GM19372 (cell line): ENCODE results near the gene SEMA4C.
A peak's percentile ranks its signal among the peaks of the same experiment; 100 is the strongest.

Experiments
- ATAC-seq: cut with Tn5 transposase; IDR thresholded peaks from one replicate; pipeline ENCODE4 v1.9.1; 2021; ENCODE audit warnings: mild to moderate bottlenecking, low read depth, moderate library complexity; ENCODE audit not compliant: unreplicated experiment

Gene SEMA4C

GRCh38 chr2:96869822-96870625 lies at the start of gene SEMA4C:
Gene SEMA4C (minus strand): TSS chr2:96870080. CDS start chr2:96867886, 2,194 bp downstream.
- no peak for ATAC-seq

DNA sequence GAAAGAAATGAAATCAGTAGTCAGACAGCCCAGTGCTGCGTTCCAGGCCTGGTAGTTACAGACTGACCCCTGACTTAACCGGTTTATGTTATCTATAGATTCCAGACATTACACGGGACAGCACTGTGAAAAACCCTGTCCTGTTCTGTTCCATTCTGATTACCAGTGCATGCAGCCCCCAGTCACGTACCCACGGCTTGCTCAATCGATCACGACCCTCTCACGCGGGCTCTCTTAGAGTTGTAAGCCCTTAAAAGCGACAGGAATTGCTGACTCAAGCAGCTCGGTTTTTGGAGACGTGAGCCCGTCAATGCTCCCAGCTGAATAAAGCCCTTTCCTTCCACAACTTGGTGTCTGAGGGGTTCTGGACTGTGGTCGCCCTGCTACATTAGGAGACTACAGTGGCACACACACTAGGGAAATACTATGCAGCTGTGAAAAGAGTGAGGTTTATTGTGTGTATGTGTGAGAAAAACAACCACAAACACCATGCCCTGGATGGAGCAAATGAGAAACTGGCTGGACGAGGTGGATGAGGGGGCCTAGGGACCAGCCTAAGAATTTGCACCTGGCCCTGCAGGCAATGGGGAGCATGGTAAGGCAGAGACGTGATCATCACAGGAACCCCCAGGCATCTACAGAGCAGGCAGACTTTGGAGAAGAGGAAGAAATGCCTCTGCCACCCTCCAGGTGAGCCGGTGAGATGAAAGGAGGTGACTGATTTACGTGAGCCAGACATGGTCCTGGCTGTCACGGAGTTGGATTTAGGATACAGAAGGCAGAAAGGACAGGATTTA lies 49.1 kb upstream of the SEMA4C start:
- ATAC-seq: no peak

DNA sequence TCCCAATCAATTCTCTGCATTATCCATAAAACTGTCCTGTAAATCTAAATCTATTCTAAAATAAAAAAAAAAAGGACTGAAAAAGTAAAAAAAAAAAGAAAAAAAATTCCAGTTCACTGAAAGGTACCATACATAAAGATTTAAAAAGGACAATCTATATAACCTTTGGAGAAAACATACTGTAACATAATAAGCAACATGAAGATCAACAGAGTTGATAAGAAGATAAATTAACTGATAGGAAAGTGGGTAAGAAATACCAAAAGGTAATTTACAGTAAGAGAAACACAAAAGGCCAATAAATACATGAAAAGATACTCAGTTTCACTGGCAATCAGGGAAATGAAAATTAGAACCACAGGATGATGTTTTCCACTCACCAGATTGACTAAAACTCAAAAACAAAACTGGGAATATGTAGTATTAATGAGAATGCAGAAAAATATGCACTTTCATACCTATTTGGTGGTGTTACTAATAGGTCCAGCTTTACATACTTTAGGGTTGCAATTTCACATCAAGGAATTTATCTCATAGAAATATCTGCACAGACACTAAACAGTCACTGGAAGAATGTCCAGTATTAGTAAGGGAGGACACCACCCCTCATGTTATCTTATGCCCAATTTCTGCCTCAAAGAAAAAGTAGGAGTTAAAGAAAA lies 48.3 kb upstream of the SEMA4C start:
- no peak for ATAC-seq

GRCh38 chr2:96916646-96917543 lies 47.0 kb upstream of the SEMA4C start:
- no peak for ATAC-seq

DNA sequence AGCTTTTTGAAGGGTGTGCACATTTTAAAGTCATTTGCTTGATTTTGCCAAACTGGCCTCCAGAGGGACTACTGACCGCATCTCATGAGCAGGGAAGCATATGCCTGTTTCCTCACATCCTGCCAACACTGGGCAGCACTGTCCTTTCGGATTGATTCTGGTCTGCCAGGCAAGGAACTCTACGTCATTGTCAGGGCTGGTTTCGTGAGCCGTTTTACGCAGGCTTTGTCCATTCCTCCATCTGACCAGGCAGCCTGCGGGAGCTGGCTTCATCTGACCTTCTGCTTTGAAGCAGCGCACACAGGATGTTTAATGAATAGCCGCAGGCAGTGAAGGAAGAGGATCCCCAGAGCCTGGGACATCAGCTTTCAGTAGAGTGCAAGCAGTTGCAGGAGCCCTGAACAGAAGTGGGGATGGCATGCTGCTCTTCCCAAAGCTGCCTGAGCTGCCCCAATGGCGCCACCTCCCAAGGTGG lies 46.3 kb upstream of the SEMA4C start:
- ATAC-seq: no peak

DNA sequence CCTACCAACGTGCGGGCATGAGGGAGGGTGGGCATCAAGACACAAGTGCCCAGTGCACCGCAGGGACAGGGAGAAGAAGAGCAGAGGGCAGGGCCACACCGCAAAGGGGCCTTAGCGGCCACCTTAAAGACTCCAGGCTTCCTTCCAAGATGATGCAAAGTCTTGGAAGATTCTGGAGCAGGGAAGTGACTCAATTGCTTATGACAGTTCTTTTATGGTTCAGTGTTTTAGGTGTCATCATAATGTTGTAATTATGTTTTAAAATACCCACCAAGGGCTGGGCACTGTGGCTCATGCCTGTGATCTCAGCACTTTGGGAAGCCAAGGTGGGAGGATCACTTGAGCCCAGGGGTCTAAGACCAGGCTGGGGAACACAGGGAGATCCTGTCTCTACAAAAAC lies 44.5 kb upstream of the SEMA4C start:
- no peak for ATAC-seq

- ATAC-seq: peak; percentile 67
These were observed 43.7 kb upstream of the SEMA4C start for GRCh38 chr2:96913398-96914202.

- no peak for ATAC-seq
These were observed 43.2 kb upstream of the SEMA4C start for GRCh38 chr2:96913117-96913397.

DNA sequence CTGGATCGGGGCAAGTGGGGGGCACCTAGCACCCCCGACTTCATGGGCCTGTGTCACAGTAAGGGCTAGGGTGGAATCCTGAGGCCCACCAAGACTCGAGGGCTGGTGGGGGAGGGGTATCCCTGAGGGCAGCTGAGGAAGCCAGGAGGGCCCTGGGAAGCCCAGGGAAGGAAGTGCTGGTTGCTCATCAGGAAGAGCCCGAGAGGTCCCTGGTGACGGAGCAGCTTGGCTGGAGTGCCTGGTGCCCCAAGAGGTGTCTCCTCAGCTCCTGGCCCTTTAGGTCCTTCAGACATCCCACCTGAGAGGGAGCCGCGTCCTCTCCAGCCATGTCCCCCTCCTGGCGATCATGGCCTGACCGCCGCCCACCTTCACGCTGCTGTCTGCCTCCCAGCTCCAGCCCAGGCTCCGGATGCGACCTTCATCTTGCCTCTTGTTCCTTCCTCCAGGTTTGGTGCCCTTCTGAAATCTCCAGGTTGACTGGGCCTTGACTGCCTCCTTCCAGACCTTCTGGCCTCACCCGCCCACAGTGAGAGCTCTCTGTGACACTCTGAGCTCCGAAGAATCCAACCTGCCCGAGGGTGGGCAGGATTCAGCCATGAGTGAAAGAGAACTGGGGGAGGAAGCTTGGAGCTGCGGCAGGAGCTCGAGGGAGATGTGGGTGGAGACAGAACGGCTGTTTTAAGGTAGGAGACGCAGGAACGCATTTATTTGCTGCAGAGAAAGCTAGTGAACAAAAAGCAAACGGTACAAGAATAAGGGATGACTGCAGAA lies 42.7 kb upstream of the SEMA4C start:
- ATAC-seq: no peak

- ATAC-seq: no peak
These were observed 39.7 kb upstream of the SEMA4C start for GRCh38 chr2:96909611-96910021.

- no peak for ATAC-seq
These were observed 37.5 kb upstream of the SEMA4C start for GRCh38 chr2:96907115-96908041.

GRCh38 chr2:96906729-96907114 lies 36.8 kb upstream of the SEMA4C start:
- ATAC-seq: no peak

- ATAC-seq: no peak
These were observed 33.9 kb upstream of the SEMA4C start for GRCh38 chr2:96903815-96904214.

DNA sequence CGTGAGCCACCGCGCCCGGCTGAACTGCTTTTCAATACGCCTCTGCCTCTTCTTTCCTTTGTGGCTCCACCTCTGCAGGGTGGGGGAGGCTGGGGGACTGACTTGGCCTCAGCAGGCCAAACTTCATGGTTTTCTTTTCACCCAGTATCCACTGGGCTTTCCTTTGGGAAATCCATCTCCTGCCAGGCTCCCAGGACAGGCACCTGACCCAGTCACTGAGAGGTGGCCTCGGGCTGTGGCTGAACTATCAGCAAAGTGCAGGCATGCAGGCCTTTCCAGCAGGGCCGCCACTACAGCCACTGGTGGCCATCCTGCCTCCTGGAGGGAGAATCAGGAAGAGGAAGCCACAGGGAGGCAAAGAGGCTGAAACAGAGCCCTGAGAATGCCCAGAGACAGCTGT lies 33.4 kb upstream of the SEMA4C start:
- no peak for ATAC-seq

- no peak for ATAC-seq
These were observed 30.4 kb upstream of the SEMA4C start for GRCh38 chr2:96900237-96900636.

DNA sequence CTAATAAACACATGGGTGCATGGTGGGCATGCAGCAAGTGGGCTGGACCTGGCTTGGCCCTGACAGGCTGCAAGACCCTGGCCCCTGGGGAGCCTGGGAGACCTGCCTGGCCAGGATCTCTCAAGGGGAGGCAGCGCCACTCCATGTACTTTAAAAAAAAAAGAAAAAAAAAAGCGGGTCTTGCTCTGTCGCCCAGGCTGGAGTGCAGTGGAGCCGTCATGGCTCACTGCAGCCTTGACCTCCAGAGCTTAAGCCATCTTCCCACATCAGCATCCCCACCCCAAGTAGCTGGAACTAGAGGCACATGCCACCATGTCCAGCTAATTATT lies 29.5 kb upstream of the SEMA4C start:
- no peak for ATAC-seq

- ATAC-seq: no peak
These were observed 28.9 kb upstream of the SEMA4C start for GRCh38 chr2:96898641-96899412.
